PFSK-1 (cell line): ENCODE data around the gene PAPPA2.

ENCODE experiments used
- FOXP2 ChIP-seq: optimal IDR thresholded peaks from 2 replicates; pipeline ENCODE3; 2011; ENCODE audit warnings: borderline replicate concordance, control low read depth, inconsistent platforms; ENCODE audit not compliant: insufficient read depth; ENCODE audit errors: extremely low read length, extremely low read depth
- POLR2AphosphoS5 ChIP-seq: IDR thresholded peaks from 2 replicates; pipeline ENCODE4 v1.6.1; 2012; ENCODE audit warnings: low read depth, mild to moderate bottlenecking, control low read depth, low read length, moderate library complexity
- REST ChIP-seq, 2 experiments: IDR thresholded peaks; 2 replicates each; pipeline versions ENCODE4 v1.6.1 to v1.8.0; 2011 to 2012; ENCODE audit warnings: low read depth in 2 of 2, low read length in 2 of 2, control low read depth in 1 of 2, inconsistent platforms in 1 of 2, mild to moderate bottlenecking in 1 of 2, moderate library complexity in 1 of 2; ENCODE audit not compliant: insufficient read depth in 1 of 2
- SIN3A ChIP-seq: IDR thresholded peaks from 2 replicates; pipeline ENCODE4 v1.6.1; 2012; ENCODE audit warnings: mild to moderate bottlenecking, low read length, moderate library complexity, borderline replicate concordance; ENCODE audit not compliant: insufficient read depth
- TAF1 ChIP-seq: IDR thresholded peaks from 2 replicates; pipeline ENCODE4 v1.6.1; 2012; ENCODE audit warnings: low read length, control low read depth, borderline replicate concordance; ENCODE audit not compliant: insufficient read depth

PAPPA2 gene

GRCh38 chr1:176778056-176778455, 315.1 kb downstream of the PAPPA2 start:
- TF ChIP-seq REST (IDR thresholded peaks at IDR 0.05; ENCODE audit: insufficient read depth in 1 of 2, low read depth in 2 of 2, low read length in 2 of 2) (no peak), TAF1 (no peak), POLR2AphosphoS5 (no peak), FOXP2 (no peak), SIN3A (no peak)

- no peak for TF ChIP-seq FOXP2
- TF ChIP-seq SIN3A: no peak
- TF ChIP-seq POLR2AphosphoS5: no peak
- no peak for TF ChIP-seq TAF1
- TF ChIP-seq REST (IDR thresholded peaks at IDR 0.05; ENCODE audit: insufficient read depth in 1 of 2, low read depth in 2 of 2, low read length in 2 of 2): no peak
These were observed 317.0 kb downstream of the PAPPA2 start for GRCh38 chr1:176779992-176780328.

- TF ChIP-seq TAF1 (no peak), FOXP2 (no peak), REST (IDR thresholded peaks at IDR 0.05; ENCODE audit: insufficient read depth in 1 of 2, low read depth in 2 of 2, low read length in 2 of 2) (no peak), POLR2AphosphoS5 (no peak), SIN3A (no peak)
These were observed 320.3 kb downstream of the PAPPA2 start for GRCh38 chr1:176783309-176783708.

- no peak for TF ChIP-seq TAF1
- TF ChIP-seq FOXP2: no peak
- TF ChIP-seq SIN3A: no peak
- no peak for TF ChIP-seq REST (IDR thresholded peaks at IDR 0.05; ENCODE audit: insufficient read depth in 1 of 2, low read depth in 2 of 2, low read length in 2 of 2)
- TF ChIP-seq POLR2AphosphoS5: no peak
These were observed 322.1 kb downstream of the PAPPA2 start for GRCh38 chr1:176785056-176785455.

- TF ChIP-seq REST (IDR thresholded peaks at IDR 0.05; ENCODE audit: insufficient read depth in 1 of 2, low read depth in 2 of 2, low read length in 2 of 2): no peak
- no peak for TF ChIP-seq POLR2AphosphoS5
- no peak for TF ChIP-seq TAF1
- TF ChIP-seq FOXP2: no peak
- TF ChIP-seq SIN3A: no peak
These were observed 322.8 kb downstream of the PAPPA2 start for GRCh38 chr1:176785791-176786190.
